VCaP (cell line): ENCODE measurements around the gene ATG16L2.

ENCODE experiments used
- H3K27ac ChIP-seq: fragments of 450-650 bp; 2 replicates; pipeline ENCODE4 v1.5.1; 2017
- CTCF ChIP-seq: fragments of 450-650 bp; conservative IDR thresholded peaks from 2 replicates; pipeline ENCODE4 v1.5.1; 2017; ENCODE audit warnings: mild to moderate bottlenecking, moderate library complexity

The ATG16L2 gene

GRCh38 chr11:72814286-72815109, at the start of gene ATG16L2:
ATG16L2 (plus strand) TSS chr11:72814411; CDS start chr11:72814446, 35 bp downstream.
- TF ChIP-seq CTCF: peak; percentile 27; the same call in 1 of the 2 replicates
- peak within 1 kb of the TSS; percentile 99 for H3K27ac ChIP-seq

GRCh38 chr11:72764503-72764902, 49.7 kb upstream of the ATG16L2 start:
- H3K27ac ChIP-seq: no peak overlapping the region
- no peak for TF ChIP-seq CTCF

GRCh38 chr11:72766152-72766902, 47.9 kb upstream of the ATG16L2 start:
- TF ChIP-seq CTCF: no peak
- no peak overlapping the region for H3K27ac ChIP-seq

GRCh38 chr11:72767203-72768062, 46.8 kb upstream of the ATG16L2 start:
- TF ChIP-seq CTCF: no peak
- H3K27ac ChIP-seq: no peak overlapping the region

GRCh38 chr11:72768581-72768980, 45.6 kb upstream of the ATG16L2 start:
- H3K27ac ChIP-seq: no peak overlapping the region
- no peak for TF ChIP-seq CTCF

- TF ChIP-seq CTCF: no peak
These were observed 44.5 kb upstream of the ATG16L2 start for GRCh38 chr11:72769680-72770079.

GRCh38 chr11:72770799-72771198, 43.4 kb upstream of the ATG16L2 start:
- no peak overlapping the region for H3K27ac ChIP-seq
- no peak for TF ChIP-seq CTCF

More at GRCh38 chr11:72769680-72770079, 44.5 kb upstream of the ATG16L2 start:
- H3K27ac ChIP-seq: no peak overlapping the region
